CD4-positive, alpha-beta T cell treated with Interleukin-12 subunit alpha and Interleukin-12 subunit beta, for 1 hour (primary cell): ENCODE measurements around the gene DEFB131A.
"Not testable (repeated sequence)": the region's sequence is repeated elsewhere in the genome, so short reads cannot be mapped to it uniquely, and the experiment has no call there.

Experiments
- DNase-seq: peaks from one replicate; pipeline ENCODE4 v3.0.0-alpha.2; 2020

DEFB131A gene

GRCh38 chr4:9495443-9495842 is 51.2 kb downstream of the DEFB131A start:
- peak; percentile 49 for DNase-seq

GRCh38 chr4:9497575-9498467 is 53.6 kb downstream of the DEFB131A start:
- DNase-seq: not testable (repeated sequence)

- DNase-seq: not testable (repeated sequence)
Observed at GRCh38 chr4:9498468-9499040, 54.3 kb downstream of the DEFB131A start.

- DNase-seq: not testable (repeated sequence)
Observed at GRCh38 chr4:9499974-9500487, 55.8 kb downstream of the DEFB131A start.
